Measurements from ENCODE around the gene TRIO.

TRIO gene

GRCh38 chr5:14322437-14323187 lies 179.5 kb downstream of the TRIO start:
- DNase-seq, result no peak

GRCh38 chr5:14323466-14323865 lies 180.3 kb downstream of the TRIO start:
- DNase-seq, result no peak

- DNase-seq, result no peak
These were observed 182.2 kb downstream of the TRIO start for GRCh38 chr5:14325369-14325768.

GRCh38 chr5:14326035-14326903 lies 183.1 kb downstream of the TRIO start:
- DNase-seq, result no peak

GRCh38 chr5:14327624-14328023 lies 184.5 kb downstream of the TRIO start:
- DNase-seq, result no peak

GRCh38 chr5:14328144-14328543 lies 185.0 kb downstream of the TRIO start:
- DNase-seq, result no peak

GRCh38 chr5:14330291-14330690 lies 187.1 kb downstream of the TRIO start:
- DNase-seq, result no peak

- DNase-seq, result no peak
These were observed 187.7 kb downstream of the TRIO start for GRCh38 chr5:14330729-14331385.

- DNase-seq, result no peak
These were observed 188.2 kb downstream of the TRIO start for GRCh38 chr5:14331386-14331781.

GRCh38 chr5:14332038-14332631 lies 189.0 kb downstream of the TRIO start:
- peak in 1 of 51 donors; percentile 24 for DNase-seq

GRCh38 chr5:14332746-14333145 lies 189.6 kb downstream of the TRIO start:
- peak in 10 of 51 donors; percentile 12 to 53 (median 38) for DNase-seq

GRCh38 chr5:14337593-14337992 lies 194.5 kb downstream of the TRIO start:
- no peak for DNase-seq

GRCh38 chr5:14339468-14339867 lies 196.3 kb downstream of the TRIO start:
- DNase-seq, result peak in 9 of 51 donors; percentile 16 to 49 (median 29)

GRCh38 chr5:14341571-14342230 lies 198.6 kb downstream of the TRIO start:
- no peak for DNase-seq

GRCh38 chr5:14342306-14342705 lies 199.2 kb downstream of the TRIO start:
- DNase-seq, result no peak

GRCh38 chr5:14343376-14343775 lies 200.2 kb downstream of the TRIO start:
- no peak for DNase-seq

GRCh38 chr5:14347522-14347921 lies 204.4 kb downstream of the TRIO start:
- DNase-seq, result no peak

GRCh38 chr5:14348142-14348541 lies 205.0 kb downstream of the TRIO start:
- DNase-seq, result no peak

- no peak for DNase-seq
These were observed 205.9 kb downstream of the TRIO start for GRCh38 chr5:14349029-14349428.

- peak in 2 of 51 donors; percentile 18 to 23 for DNase-seq
These were observed 208.0 kb downstream of the TRIO start for GRCh38 chr5:14351086-14351661.
